Type B pancreatic cell (in vitro differentiated cells): ENCODE measurements around the gene KLK7. TPM values are rescaled to one million over a fixed set of nuclear protein-coding genes. Genes with fewer than 3 reads are reported as not detected.

ENCODE experiments used
- DNase-seq: peaks from one replicate; pipeline ENCODE4 v3.0.0; 2021; ENCODE audit warnings: mixed read lengths; ENCODE audit not compliant: unreplicated experiment; ENCODE audit errors: extremely low spot score
- H3K27ac Mint-ChIP-seq: 2 replicates; pipeline ENCODE4 v1.8.0; 2021; ENCODE audit warnings: mild to moderate bottlenecking, mixed read lengths
- H3K27me3 Mint-ChIP-seq: 2 replicates; pipeline ENCODE4 v1.8.0; 2021; ENCODE audit warnings: mixed read lengths
- H3K36me3 Mint-ChIP-seq: 2 replicates; pipeline ENCODE4 v1.8.0; 2021; ENCODE audit warnings: mixed read lengths
- H3K4me1 Mint-ChIP-seq: one replicate; pipeline ENCODE4 v1.8.0; 2021; ENCODE audit warnings: mixed read lengths; ENCODE audit not compliant: unreplicated experiment
- H3K4me3 Mint-ChIP-seq: 2 replicates; pipeline ENCODE4 v1.8.0; 2021; ENCODE audit warnings: mild to moderate bottlenecking, mixed read lengths
- H3K9me3 Mint-ChIP-seq: 2 replicates; pipeline ENCODE4 v1.8.0; 2021; ENCODE audit warnings: mixed read lengths
- total RNA-seq: library from RNA; stranded (reverse); gene quantifications from 2 replicates; pipeline ENCODE4 v1.2.1, GENCODE V29; 2021; ENCODE audit warnings: low replicate concordance
- TF ChIP-seq, protein P1 (sequence below): fragments of 200-600 bp; sonication (generic); conservative IDR thresholded peaks from 2 replicates; pipeline ENCODE4 v1.5.0; 2021; ENCODE audit warnings: antibody characterized with exemption, mild to moderate bottlenecking

The KLK7 gene
- total RNA-seq, 1 donor from 2014 or later, result not detected

- no peak for DNase-seq
- TF ChIP-seq, protein P1, sequence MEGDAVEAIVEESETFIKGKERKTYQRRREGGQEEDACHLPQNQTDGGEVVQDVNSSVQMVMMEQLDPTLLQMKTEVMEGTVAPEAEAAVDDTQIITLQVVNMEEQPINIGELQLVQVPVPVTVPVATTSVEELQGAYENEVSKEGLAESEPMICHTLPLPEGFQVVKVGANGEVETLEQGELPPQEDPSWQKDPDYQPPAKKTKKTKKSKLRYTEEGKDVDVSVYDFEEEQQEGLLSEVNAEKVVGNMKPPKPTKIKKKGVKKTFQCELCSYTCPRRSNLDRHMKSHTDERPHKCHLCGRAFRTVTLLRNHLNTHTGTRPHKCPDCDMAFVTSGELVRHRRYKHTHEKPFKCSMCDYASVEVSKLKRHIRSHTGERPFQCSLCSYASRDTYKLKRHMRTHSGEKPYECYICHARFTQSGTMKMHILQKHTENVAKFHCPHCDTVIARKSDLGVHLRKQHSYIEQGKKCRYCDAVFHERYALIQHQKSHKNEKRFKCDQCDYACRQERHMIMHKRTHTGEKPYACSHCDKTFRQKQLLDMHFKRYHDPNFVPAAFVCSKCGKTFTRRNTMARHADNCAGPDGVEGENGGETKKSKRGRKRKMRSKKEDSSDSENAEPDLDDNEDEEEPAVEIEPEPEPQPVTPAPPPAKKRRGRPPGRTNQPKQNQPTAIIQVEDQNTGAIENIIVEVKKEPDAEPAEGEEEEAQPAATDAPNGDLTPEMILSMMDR, result no peak
- Mint-ChIP-seq H3K9me3 (no peaks in the 10 kb centered on the region), H3K27ac (no peak overlapping the region), H3K36me3 (no peaks in the 10 kb centered on the region), H3K27me3 (peaks cover 35% of the 10 kb centered on the region), H3K4me3 (no peak overlapping the region), H3K4me1 (no peaks in the 10 kb centered on the region)
These were observed 26.1 kb downstream of the KLK7 start for GRCh38 chr19:50957587-50957986.

- TF ChIP-seq, protein P1, result no peak
- Mint-ChIP-seq H3K9me3 (no peaks in the 10 kb centered on the region), H3K4me3 (no peak within 1 kb of the TSS), H3K4me1 (no peaks in the 10 kb centered on the region), H3K36me3 (no peaks in the 10 kb centered on the region), H3K27me3 (peaks cover 23% of the 10 kb centered on the region), H3K27ac (no peak within 1 kb of the TSS)
- no peak for DNase-seq
These were observed 30.8 kb downstream of the KLK7 start, which contains the start of gene KLK5 for GRCh38 chr19:50952910-50953309. TSS of gene KLK5 (minus strand) at chr19:50953038. CDS start at chr19:50952657, 381 bp downstream.

GRCh38 chr19:50949861-50950260 lies 33.9 kb downstream of the KLK7 start:
- no peak overlapping the region for H3K27ac Mint-ChIP-seq
- TF ChIP-seq, protein P1, result no peak
- H3K36me3 Mint-ChIP-seq, result no peaks in the 10 kb centered on the region
- H3K4me1 Mint-ChIP-seq, result no peaks in the 10 kb centered on the region
- H3K4me3 Mint-ChIP-seq, result no peak overlapping the region
- H3K9me3 Mint-ChIP-seq, result no peaks in the 10 kb centered on the region
- DNase-seq, result no peak
- H3K27me3 Mint-ChIP-seq, result peaks cover 30% of the 10 kb centered on the region

DNA sequence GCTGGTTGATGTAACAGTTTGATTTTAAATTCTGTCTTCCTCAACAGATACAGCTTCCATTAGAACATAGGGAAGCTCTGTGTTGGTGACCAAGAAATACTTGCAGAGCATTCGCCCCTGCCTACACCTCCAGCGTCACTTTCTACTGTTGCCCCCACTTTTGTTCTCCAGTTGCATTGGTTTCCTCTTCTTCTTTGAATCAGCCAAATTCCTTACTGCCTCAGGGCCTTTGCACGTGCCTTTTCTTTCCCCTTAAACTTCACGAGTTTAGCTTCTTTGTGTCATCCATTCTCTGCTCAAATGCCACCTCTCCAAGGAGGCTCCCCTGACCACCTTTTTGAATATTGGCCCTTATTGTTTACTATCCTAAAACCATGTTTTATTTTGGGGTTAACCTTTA lies 36.6 kb downstream of the KLK7 start:
- peaks cover 27% of the 10 kb centered on the region for H3K27me3 Mint-ChIP-seq
- H3K9me3 Mint-ChIP-seq, result no peaks in the 10 kb centered on the region
- TF ChIP-seq, protein P1, result no peak
- no peaks in the 10 kb centered on the region for H3K4me1 Mint-ChIP-seq
- no peak overlapping the region for H3K4me3 Mint-ChIP-seq
- no peak for DNase-seq
- no peak overlapping the region for H3K27ac Mint-ChIP-seq
- no peaks in the 10 kb centered on the region for H3K36me3 Mint-ChIP-seq

DNA sequence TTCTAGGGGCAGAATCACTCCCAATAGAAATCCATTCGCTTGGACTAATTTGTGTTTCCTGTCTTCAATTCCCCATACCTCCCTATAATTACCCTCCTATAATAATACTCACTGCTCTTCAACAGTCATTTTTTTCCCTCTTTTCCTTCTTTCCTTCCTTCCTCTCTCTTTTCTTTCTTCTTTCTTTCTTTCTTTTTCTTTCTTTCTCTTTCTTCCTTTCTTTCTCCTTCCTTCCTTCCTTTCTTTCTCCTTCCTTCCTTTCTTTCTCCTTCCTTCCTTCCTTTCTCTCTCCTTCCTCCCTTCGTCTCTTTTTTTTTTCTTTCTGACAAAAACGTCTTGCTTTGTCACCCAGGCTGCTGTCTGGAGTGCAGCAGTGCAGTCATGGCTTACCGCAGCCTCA lies 38.9 kb downstream of the KLK7 start:
- Mint-ChIP-seq H3K4me1 (no peaks in the 10 kb centered on the region), H3K9me3 (no peaks in the 10 kb centered on the region), H3K27ac (no peak overlapping the region), H3K27me3 (peaks cover 28% of the 10 kb centered on the region), H3K4me3 (no peak overlapping the region), H3K36me3 (no peaks in the 10 kb centered on the region)
- DNase-seq, result no peak
- TF ChIP-seq, protein P1, result no peak
